Endothelial cell of umbilical vein (primary cell): ENCODE results near the gene FOXN1.

Experiments
- CTCF ChIP-seq, 2 donors: IDR thresholded peaks; 1 replicate in 1 of 2; 2 replicates in 1 of 2; pipeline ENCODE4 v1.5.1; 2011; ENCODE audit warnings: low read length in 2 of 2, mild to moderate bottlenecking in 2 of 2, moderate library complexity in 2 of 2, control low read depth in 1 of 2, inconsistent platforms in 1 of 2, low read depth in 1 of 2; ENCODE audit not compliant: insufficient read depth in 1 of 2; ENCODE audit errors: extremely low read depth in 1 of 2
- EZH2 ChIP-seq: IDR thresholded peaks from 2 replicates; pipeline ENCODE4 v1.6.1; 2012; ENCODE audit warnings: borderline replicate concordance, low read depth, mild to moderate bottlenecking, moderate library complexity, low read length, inconsistent platforms; ENCODE audit not compliant: severe bottlenecking
- GATA2 ChIP-seq: IDR thresholded peaks from 2 replicates; pipeline ENCODE4 v1.7.0; 2011; ENCODE audit warnings: low read depth, mild to moderate bottlenecking, moderate library complexity, mixed read lengths, low read length; ENCODE audit not compliant: insufficient read length, insufficient read depth
- JUN ChIP-seq: IDR thresholded peaks from 2 replicates; pipeline ENCODE4 v1.6.1; 2011; ENCODE audit warnings: borderline replicate concordance, low read depth; ENCODE audit not compliant: insufficient read length, insufficient read depth
- MYC ChIP-seq: IDR thresholded peaks from one replicate; pipeline ENCODE4 v1.6.1; 2011; ENCODE audit warnings: mild to moderate bottlenecking, low read depth, low read length
- POLR2A ChIP-seq: IDR thresholded peaks from 2 replicates; pipeline ENCODE4 v1.6.1; 2012; ENCODE audit warnings: low read depth, mild to moderate bottlenecking, control low read depth, low read length
- POLR2AphosphoS5 ChIP-seq: IDR thresholded peaks from 2 replicates; pipeline ENCODE4 v1.6.1; 2012; ENCODE audit warnings: low read depth, mild to moderate bottlenecking, control low read depth, low read length, moderate library complexity; ENCODE audit not compliant: insufficient read depth

- no peak for TF ChIP-seq CTCF (IDR thresholded peaks at IDR 0.05; ENCODE audit: extremely low read depth in 1 of 2, insufficient read depth in 1 of 2, low read depth in 1 of 2, low read length in 2 of 2)
- no peak for TF ChIP-seq POLR2AphosphoS5
- TF ChIP-seq EZH2, result no peak
- no peak for TF ChIP-seq JUN
- TF ChIP-seq MYC, result no peak
- TF ChIP-seq POLR2A, result no peak
- TF ChIP-seq GATA2, result no peak
These were observed 9.4 kb downstream of the FOXN1 start for GRCh38 chr17:28515518-28515917.
